Measurements from ENCODE around the gene NAA10.

Gene NAA10

GRCh38 chrX:153966841-153967535 is 32.2 kb upstream of the NAA10 start:
- no peak for DNase-seq (ENCODE audit: low spot score)

- DNase-seq (ENCODE audit: low spot score): no peak
These were observed 31.4 kb upstream of the NAA10 start for GRCh38 chrX:153966283-153966688.

DNA sequence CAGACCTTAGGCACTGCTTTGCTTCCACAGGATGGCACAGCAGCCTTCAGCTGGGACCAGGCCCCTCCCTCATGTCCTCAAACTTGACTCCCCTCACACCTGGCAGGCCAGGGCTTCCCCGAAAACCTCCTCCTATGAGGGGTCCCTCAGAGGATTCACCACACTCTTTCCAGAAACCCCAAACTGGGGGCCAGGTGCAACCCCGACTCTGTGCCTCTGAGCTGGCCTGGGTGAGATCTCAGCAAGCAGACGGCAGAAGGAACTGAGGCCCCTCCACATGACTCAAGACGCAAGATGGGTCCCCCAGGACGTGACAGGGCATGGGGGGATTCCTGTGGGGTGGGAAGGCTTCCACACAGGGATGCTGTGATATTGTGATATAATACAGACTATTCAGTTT is 30.6 kb upstream of the NAA10 start:
- no peak for DNase-seq (ENCODE audit: low spot score)

- no peak for DNase-seq (ENCODE audit: low spot score)
These were observed 29.3 kb upstream of the NAA10 start for GRCh38 chrX:153964105-153964504.

GRCh38 chrX:153963546-153963945 is 28.7 kb upstream of the NAA10 start:
- no peak for DNase-seq (ENCODE audit: low spot score)

DNA sequence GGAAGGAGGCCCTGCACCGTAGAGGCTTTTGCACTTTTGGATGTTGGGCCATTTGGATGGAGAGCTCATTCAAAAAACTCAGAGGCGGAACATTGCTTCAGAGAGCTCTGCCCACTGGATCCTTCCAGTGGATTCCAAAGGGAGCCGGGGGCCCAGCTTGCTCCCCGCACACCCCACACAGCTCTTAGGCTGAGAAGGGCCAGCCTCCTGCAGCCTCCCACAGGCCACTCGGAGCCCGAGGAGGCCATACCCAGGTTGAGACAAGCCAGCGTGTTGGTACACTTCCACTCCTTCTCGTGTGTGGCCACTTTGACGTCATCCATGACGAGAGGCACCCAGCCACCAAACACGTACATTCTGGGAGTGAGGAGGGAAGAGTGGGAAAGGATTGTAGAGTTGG is 26.5 kb upstream of the NAA10 start:
- DNase-seq (ENCODE audit: low spot score): no peak

DNA sequence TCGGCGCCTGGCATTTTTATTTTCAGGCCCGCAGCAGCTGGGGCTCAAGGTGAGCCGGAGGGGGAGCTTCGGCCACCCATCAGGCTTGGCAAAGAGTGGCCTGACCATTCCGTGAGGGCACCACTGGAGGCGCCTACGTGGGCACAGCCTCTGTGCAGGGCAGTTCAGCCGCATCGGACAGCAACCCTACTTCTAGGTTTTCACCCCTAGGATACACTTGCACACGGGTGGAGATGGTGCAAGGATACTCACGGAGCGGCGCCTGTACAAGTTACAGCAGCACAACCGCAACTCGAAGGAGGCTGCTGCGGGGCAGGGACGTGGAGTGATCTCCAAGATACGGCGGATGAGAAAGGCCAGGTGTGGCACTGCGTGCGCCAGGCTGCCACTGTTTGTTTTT is 25.9 kb upstream of the NAA10 start:
- no peak for DNase-seq (ENCODE audit: low spot score)

GRCh38 chrX:153960077-153960476 is 25.2 kb upstream of the NAA10 start:
- DNase-seq (ENCODE audit: low spot score): no peak

- no peak for DNase-seq (ENCODE audit: low spot score)
These were observed 24.8 kb upstream of the NAA10 start for GRCh38 chrX:153959649-153960048.

DNA sequence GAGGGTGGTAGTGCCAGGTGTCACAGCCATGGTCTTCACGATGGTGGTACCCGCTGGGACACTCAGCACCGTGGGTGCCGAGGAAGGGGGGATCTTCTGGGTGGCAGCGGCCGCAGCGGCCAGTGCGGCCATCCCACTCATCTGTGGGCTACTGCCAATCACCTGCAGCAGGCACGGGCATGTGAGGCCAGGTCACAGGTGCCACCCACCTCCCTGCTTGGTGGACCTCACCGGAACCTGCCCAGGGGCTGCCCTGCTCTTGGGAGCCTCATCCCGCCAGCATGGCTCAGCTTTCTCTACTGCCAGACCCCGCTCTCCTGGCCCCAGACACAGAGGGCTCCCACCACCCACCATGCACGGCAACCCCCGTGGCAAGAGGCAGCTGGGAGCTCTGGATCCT is 23.8 kb upstream of the NAA10 start:
- no peak for DNase-seq (ENCODE audit: low spot score)

DNA sequence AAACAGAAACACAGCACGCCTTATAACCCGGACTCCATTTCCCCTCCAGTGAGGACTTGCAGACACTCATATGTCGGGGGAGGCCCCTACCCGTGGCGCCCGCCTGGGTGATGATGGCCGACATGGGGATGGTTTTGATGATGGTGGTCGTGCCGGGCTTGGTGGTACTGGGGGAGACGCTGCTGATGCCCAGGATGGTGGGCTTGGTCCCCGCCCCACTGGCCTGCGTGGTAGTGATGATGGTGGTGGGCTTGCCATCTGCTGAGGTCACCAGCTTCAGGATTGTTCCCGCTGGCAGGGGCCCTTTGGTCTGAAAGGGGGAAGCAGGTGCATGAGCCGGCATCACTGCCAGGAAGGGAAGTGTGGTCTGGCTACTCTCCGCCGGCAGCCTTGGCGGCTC is 22.4 kb upstream of the NAA10 start:
- DNase-seq (ENCODE audit: low spot score): no peak

- DNase-seq (ENCODE audit: low spot score): no peak
These were observed 21.4 kb upstream of the NAA10 start for GRCh38 chrX:153956044-153956907.

DNA sequence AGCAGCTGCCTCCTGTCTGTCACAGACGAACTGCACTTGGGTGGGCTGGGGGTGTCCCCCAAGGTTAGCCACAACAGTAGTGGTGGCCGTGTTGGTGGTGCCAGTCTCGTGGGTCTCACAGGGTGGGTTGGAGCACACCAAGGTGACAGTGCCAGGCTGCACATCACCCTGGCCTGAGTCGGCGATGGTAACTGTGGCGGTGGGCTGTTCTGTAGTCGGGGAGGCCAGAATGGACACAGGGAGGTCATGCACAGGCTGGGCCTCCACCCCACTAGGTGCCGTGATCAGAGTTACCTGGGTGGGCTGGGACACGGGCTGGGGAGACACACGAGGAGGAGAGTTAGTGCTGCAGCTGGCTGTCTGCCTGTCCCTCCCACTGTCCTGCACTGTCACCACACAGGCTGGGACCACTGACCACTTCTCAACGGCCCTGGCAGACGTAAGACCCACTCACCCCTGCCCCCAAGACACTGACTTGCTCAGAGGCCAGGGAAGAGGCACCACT is 20.4 kb upstream of the NAA10 start:
- DNase-seq (ENCODE audit: low spot score): no peak

- no peak for DNase-seq (ENCODE audit: low spot score)
These were observed 19.9 kb upstream of the NAA10 start for GRCh38 chrX:153954558-153955227.

GRCh38 chrX:153953892-153954557 is 19.2 kb upstream of the NAA10 start:
- DNase-seq (ENCODE audit: low spot score): no peak

GRCh38 chrX:153953342-153953830 is 18.5 kb upstream of the NAA10 start:
- peak; percentile 91 for DNase-seq (ENCODE audit: low spot score)

DNA sequence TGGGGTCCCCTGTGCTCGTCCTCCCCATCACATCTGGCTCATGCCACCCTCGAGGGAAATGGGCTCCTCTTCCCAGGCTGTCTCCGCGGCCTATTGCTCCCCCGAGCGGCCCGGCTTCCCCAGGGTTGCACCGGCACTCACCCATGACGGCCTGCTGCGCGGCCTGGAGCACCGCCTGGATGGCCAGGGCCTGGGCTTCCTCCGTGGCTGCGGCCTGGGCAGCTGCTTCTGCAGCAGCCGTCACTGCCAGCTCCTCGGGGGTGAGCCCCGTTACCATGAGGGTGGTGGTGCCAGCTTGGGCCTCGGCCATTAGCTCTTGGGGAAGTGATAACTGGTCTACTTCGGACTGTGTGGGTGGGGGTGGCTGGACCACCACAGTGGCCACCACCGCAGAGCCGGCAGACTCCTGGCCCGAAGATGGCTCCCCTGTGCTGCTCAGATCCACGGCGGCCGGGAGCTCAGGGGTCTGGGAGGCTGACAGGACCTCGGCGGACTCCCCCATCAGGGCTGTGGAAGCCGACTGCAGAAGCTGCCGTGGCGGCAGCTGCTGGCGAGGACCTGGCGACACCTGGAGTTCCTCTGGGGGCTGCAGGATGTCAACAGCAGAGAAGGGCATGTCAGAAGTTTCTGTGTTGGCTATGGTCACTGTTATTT is 17.7 kb upstream of the NAA10 start:
- no peak for DNase-seq (ENCODE audit: low spot score)

DNA sequence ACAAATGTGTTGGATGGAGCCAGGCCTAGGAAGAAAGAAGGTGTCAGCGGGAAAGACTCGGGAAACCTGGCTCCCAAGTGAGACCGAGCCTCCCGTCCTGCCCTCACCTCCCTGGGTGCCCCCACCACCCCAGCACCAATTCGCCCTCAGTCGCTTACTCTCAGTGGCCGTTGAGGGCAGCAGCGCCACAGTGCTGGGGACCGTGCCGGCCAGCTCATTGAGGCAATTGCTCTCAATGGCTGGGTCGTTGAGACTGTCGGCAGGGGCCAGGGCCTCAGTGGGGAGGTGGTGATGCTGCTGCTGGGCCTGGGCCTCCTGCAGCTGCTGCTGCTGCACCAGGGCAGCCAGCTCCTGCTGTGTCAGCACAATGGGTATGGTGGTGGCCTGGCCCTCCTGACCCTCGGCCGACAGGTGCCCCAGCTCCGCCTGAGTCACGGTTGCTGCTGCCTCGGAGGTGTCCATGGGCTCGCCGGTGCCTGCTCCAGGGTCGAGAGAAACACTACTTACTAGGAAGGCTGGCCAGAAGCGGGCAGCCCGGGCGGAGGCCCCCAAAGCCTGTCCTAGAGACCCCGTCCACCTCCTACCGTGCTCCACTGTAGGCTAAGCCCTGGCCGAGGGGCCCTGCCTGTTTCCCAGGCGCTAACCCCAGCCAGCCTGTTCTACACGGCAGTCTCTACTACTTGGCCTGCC is 17.0 kb upstream of the NAA10 start:
- DNase-seq (ENCODE audit: low spot score): no peak

- DNase-seq (ENCODE audit: low spot score): no peak
These were observed 15.3 kb upstream of the NAA10 start for GRCh38 chrX:153950127-153950526.

DNA sequence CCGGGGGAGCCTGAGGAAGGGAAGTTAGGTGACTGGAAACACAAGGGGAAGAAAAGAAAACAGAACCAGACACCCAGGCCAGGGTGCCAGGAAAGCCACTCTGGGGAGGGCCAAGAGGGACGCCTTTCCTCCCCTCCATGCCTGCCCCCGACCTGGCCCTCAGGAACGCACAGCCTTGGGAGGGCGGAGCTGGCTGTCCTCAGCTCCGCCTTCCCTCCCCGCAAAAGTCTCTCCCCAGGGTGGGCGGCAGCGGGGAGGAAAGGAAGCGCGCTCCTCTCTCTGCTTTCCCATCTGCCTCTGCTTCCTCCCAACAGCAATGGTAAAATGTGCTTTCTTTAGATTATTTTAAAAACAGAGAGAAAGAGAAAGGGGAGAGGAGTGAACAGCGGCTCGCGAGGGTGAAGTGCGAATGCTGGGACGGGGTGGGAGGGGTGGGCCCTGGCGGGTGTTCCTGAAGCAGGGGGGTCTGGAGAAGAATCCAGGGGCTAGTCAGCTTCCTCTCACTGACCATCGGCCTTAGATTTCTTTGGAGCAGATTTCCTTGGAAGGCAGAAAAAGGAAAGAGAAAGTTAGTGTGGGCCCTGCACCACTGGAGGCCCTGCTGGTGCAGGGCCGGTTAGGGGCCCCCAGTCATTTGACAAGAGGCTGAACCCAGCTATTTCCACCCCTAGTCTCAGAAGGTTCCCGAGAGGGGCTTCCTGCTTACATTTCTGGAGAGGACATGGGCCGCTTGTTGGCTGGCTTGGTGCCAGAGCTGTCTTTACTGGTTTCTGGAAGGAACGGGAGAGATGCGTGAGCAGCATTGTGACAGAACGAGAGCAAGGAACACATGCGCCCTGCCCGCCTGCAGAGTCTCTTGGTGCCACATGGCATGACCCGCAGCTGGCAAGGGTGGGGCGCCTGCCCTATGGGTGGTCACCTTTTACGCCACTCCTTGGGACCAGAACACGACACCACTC is 14.3 kb upstream of the NAA10 start:
- DNase-seq (ENCODE audit: low spot score): no peak
